Activated gamma-delta T cell treated with anti-CD3 and anti-CD28 coated beads, Interleukin-2, amount 50 U/mL, for 16 hours (primary cell): Measurements from ENCODE around the gene CDR2.
"Not testable (repeated sequence)": the region's sequence is repeated elsewhere in the genome, so short reads cannot be mapped to it uniquely, and the experiment has no call there.

Experiments used
- DNase-seq: peaks from one replicate; pipeline ENCODE4 v3.0.0-alpha.2; 2020; ENCODE audit warnings: low read depth

The CDR2 gene

GRCh38 chr16:22304411-22304810 is 70.0 kb downstream of the CDR2 start:
- DNase-seq, result no peak

- DNase-seq, result no peak
Observed at GRCh38 chr16:22302776-22303363, 71.5 kb downstream of the CDR2 start.

- DNase-seq, result not testable (repeated sequence)
Observed at GRCh38 chr16:22301423-22301822, 73.0 kb downstream of the CDR2 start.

GRCh38 chr16:22300427-22301071 is 73.9 kb downstream of the CDR2 start:
- DNase-seq, result no peak

GRCh38 chr16:22299036-22299435 is 75.4 kb downstream of the CDR2 start:
- DNase-seq, result no peak

- peak; percentile 60 for DNase-seq
Observed at GRCh38 chr16:22297871-22298733, 76.3 kb downstream of the CDR2 start.

GRCh38 chr16:22297114-22297870 is 77.1 kb downstream of the CDR2 start, which contains the start of gene POLR3E:
Gene POLR3E, plus strand, starts transcription at chr16:22297409. Its CDS starts 5,560 bp downstream, at chr16:22302969.
- peak; percentile 100 for DNase-seq

- no peak for DNase-seq
Observed at GRCh38 chr16:22296225-22297113, 78.0 kb downstream of the CDR2 start.
